Activated CD8-positive, alpha-beta T cell treated with anti-CD3 and anti-CD28 coated beads, Interleukin-2, amount 10 ng/mL, durations not matched to agents 7 days and 5 days (primary cell): Measurements from ENCODE around the gene PTGFRN. TPM values are rescaled to one million over a fixed set of nuclear protein-coding genes. Genes with fewer than 3 reads are reported as not detected.

ENCODE experiments used
- total RNA-seq, 2 experiments: library from RNA; stranded (reverse); gene quantifications; one replicate each; pipeline ENCODE4 v1.2.3, GENCODE V29; 2021

PTGFRN gene
- total RNA-seq, 2 experiments from 2014 or later: 0.89 to 0.90 TPM

Other genes starting within 250 kb of the PTGFRN start
- under 1 TPM; 0.11 to 0.16 TPM for gene IGSF3, start 242.2 kb upstream of the PTGFRN start, total RNA-seq
- gene CD2, start 155.5 kb upstream of the PTGFRN start, total RNA-seq: 100 to 1,000 TPM; 186 to 189 TPM
- 10 to 100 TPM; 28.6 to 34.4 TPM for gene CD101, start 91.8 kb downstream of the PTGFRN start, total RNA-seq
- gene TTF2, start 150.4 kb downstream of the PTGFRN start, total RNA-seq: 100 to 1,000 TPM; 121 to 135 TPM
- gene TRIM45, start 211.8 kb downstream of the PTGFRN start, total RNA-seq: under 1 TPM; 0.44 to 0.87 TPM